ENCODE data around the gene NAPB.

NAPB gene

GRCh38 chr20:23406880-23407279 is 14.4 kb downstream of the NAPB start:
- H4K20me1 ChIP-seq (ENCODE audit: insufficient read depth, low read length, poor library complexity, severe bottlenecking): peaks cover 9% of the 10 kb centered on the region

GRCh38 chr20:23404196-23404595 is 17.1 kb downstream of the NAPB start:
- Histone ChIP-seq H3K9me3 (ENCODE audit: insufficient read depth, low read depth, low read length) (no peaks in the 10 kb centered on the region), H3K27me3 (ENCODE audit: insufficient read depth, low read length, poor library complexity, severe bottlenecking) (no peaks in the 10 kb centered on the region), H3K79me2 (ENCODE audit: insufficient read depth, low read length) (peaks cover 60% of the 10 kb centered on the region), H4K20me1 (ENCODE audit: insufficient read depth, low read length, poor library complexity, severe bottlenecking) (peaks cover 3% of the 10 kb centered on the region), H3F3A (ENCODE audit: low read depth) (no peaks in the 10 kb centered on the region), H3K36me3 (ENCODE audit: insufficient read depth, low read length) (no peaks in the 10 kb centered on the region; the same call in 1 of the 2 replicates), H3K9ac (ENCODE audit: low read depth, low read length, poor library complexity, severe bottlenecking) (no peak overlapping the region), H3K4me1 (ENCODE audit: insufficient read depth, low read length, poor library complexity, severe bottlenecking) (peaks cover 9% of the 10 kb centered on the region), H3K4me3 (ENCODE audit: low read length, poor library complexity, severe bottlenecking) (no peak overlapping the region), H3K9me2 (replicated peaks; ENCODE audit: low read depth, low read length) (no peaks in the 10 kb centered on the region), H3K4me2 (ENCODE audit: low read depth, low read length, poor library complexity, severe bottlenecking) (no peak overlapping the region), H2AFZ (ENCODE audit: low read length) (no peak overlapping the region)
- TF ChIP-seq CTCF (conservative IDR thresholded peaks at IDR 0.05; ENCODE audit: low read length): no peak
- no peak for TF ChIP-seq EZH2phosphoT487 (IDR thresholded peaks at IDR 0.05; ENCODE audit: borderline replicate concordance)

More at GRCh38 chr20:23406880-23407279, 14.4 kb downstream of the NAPB start:
- no peaks in the 10 kb centered on the region for H3K27me3 ChIP-seq (ENCODE audit: insufficient read depth, low read length, poor library complexity, severe bottlenecking)
- no peak overlapping the region for H3K9ac ChIP-seq (ENCODE audit: low read depth, low read length, poor library complexity, severe bottlenecking)
- H3K79me2 ChIP-seq (ENCODE audit: insufficient read depth, low read length): peaks cover 83% of the 10 kb centered on the region
- H2AFZ ChIP-seq (ENCODE audit: low read length): no peak overlapping the region
- H3K9me2 ChIP-seq (replicated peaks; ENCODE audit: low read depth, low read length): no peaks in the 10 kb centered on the region
- H3K4me1 ChIP-seq (ENCODE audit: insufficient read depth, low read length, poor library complexity, severe bottlenecking): peaks cover 2% of the 10 kb centered on the region
- H3K4me3 ChIP-seq (ENCODE audit: low read length, poor library complexity, severe bottlenecking): no peak overlapping the region
- H3K9me3 ChIP-seq (ENCODE audit: insufficient read depth, low read depth, low read length): no peaks in the 10 kb centered on the region
- no peaks in the 10 kb centered on the region for H3F3A ChIP-seq (ENCODE audit: low read depth)
- H3K36me3 ChIP-seq (ENCODE audit: insufficient read depth, low read length): no peaks in the 10 kb centered on the region; the same call in 1 of the 2 replicates
- TF ChIP-seq CTCF (conservative IDR thresholded peaks at IDR 0.05; ENCODE audit: low read length): no peak
- TF ChIP-seq EZH2phosphoT487 (IDR thresholded peaks at IDR 0.05; ENCODE audit: borderline replicate concordance): no peak
- H3K4me2 ChIP-seq (ENCODE audit: low read depth, low read length, poor library complexity, severe bottlenecking): no peak overlapping the region

- Histone ChIP-seq H2AFZ (ENCODE audit: low read length) (no peak overlapping the region), H3K4me2 (ENCODE audit: low read depth, low read length, poor library complexity, severe bottlenecking) (no peak overlapping the region), H3K36me3 (ENCODE audit: insufficient read depth, low read length) (no peaks in the 10 kb centered on the region; the same call in 1 of the 2 replicates), H3K4me3 (ENCODE audit: low read length, poor library complexity, severe bottlenecking) (no peak overlapping the region), H3K4me1 (ENCODE audit: insufficient read depth, low read length, poor library complexity, severe bottlenecking) (peaks cover 9% of the 10 kb centered on the region), H3K79me2 (ENCODE audit: insufficient read depth, low read length) (peaks cover 58% of the 10 kb centered on the region), H3K27me3 (ENCODE audit: insufficient read depth, low read length, poor library complexity, severe bottlenecking) (no peaks in the 10 kb centered on the region), H4K20me1 (ENCODE audit: insufficient read depth, low read length, poor library complexity, severe bottlenecking) (peaks cover 3% of the 10 kb centered on the region), H3K9me3 (ENCODE audit: insufficient read depth, low read depth, low read length) (no peaks in the 10 kb centered on the region), H3K9me2 (replicated peaks; ENCODE audit: low read depth, low read length) (no peaks in the 10 kb centered on the region), H3K9ac (ENCODE audit: low read depth, low read length, poor library complexity, severe bottlenecking) (no peak overlapping the region), H3F3A (ENCODE audit: low read depth) (no peaks in the 10 kb centered on the region)
- no peak for TF ChIP-seq EZH2phosphoT487 (IDR thresholded peaks at IDR 0.05; ENCODE audit: borderline replicate concordance)
- TF ChIP-seq CTCF (conservative IDR thresholded peaks at IDR 0.05; ENCODE audit: low read length): no peak
These were observed 17.5 kb downstream of the NAPB start for GRCh38 chr20:23403751-23404150.
